IPS DF 6.9 (cell line): Measurements from ENCODE around the gene VDR.

Source experiments
- DNase-seq: peaks from one replicate; pipeline ENCODE4 v3.0.0-alpha.2; 2013; ENCODE audit warnings: low read depth, low spot score
- H3K27ac ChIP-seq: one replicate; pipeline ENCODE4 v1.5.1; 2013; ENCODE audit warnings: low read length, control low read depth
- H3K27me3 ChIP-seq: 2 replicates; pipeline ENCODE4 v1.6.1; 2013; ENCODE audit warnings: mild to moderate bottlenecking, low read length; ENCODE audit not compliant: control insufficient read depth, insufficient read depth
- H3K36me3 ChIP-seq: 2 replicates; pipeline ENCODE4 v1.6.1; 2013; ENCODE audit warnings: low read length; ENCODE audit not compliant: control insufficient read depth, insufficient read depth
- H3K4me1 ChIP-seq: 2 replicates; pipeline ENCODE4 v1.6.1; 2013; ENCODE audit warnings: low read length; ENCODE audit not compliant: control insufficient read depth, insufficient read depth
- H3K4me3 ChIP-seq: 2 replicates; pipeline ENCODE4 v1.5.1; 2013; ENCODE audit warnings: mild to moderate bottlenecking, low read length
- H3K9me3 ChIP-seq: 2 replicates; pipeline ENCODE4 v1.6.1; 2013; ENCODE audit warnings: low read length, inconsistent platforms; ENCODE audit not compliant: control insufficient read depth, insufficient read depth
- WGBS: extraction: QIAGEN DNeasy Blood & Tissue Kit; methylation state at CpG from one replicate; pipeline ENCODE4 v1.1.7; 2013; ENCODE audit warnings: mixed read lengths, missing lambda C conversion rate; ENCODE audit not compliant: insufficient read length, insufficient coverage; 5-methylcytosine and 5-hydroxymethylcytosine counted together

VDR gene

GRCh38 chr12:47874316-47874715, 30.5 kb downstream of the VDR start:
- WGBS = no CpG with 5 or more reads among the region's 5 CpGs

GRCh38 chr12:47870175-47870781, 34.5 kb downstream of the VDR start:
- no peak overlapping the region for H3K4me3 ChIP-seq
- WGBS = no CpG with 5 or more reads among the region's 6 CpGs
- no peaks in the 10 kb centered on the region for H3K27me3 ChIP-seq
- no peaks in the 10 kb centered on the region for H3K9me3 ChIP-seq
- H3K36me3 ChIP-seq = no peaks in the 10 kb centered on the region
- H3K27ac ChIP-seq = no peak overlapping the region
- no peaks in the 10 kb centered on the region for H3K4me1 ChIP-seq
- DNase-seq = peak; percentile 33

More at GRCh38 chr12:47874316-47874715, 30.5 kb downstream of the VDR start:
- Histone ChIP-seq H3K4me1 (no peaks in the 10 kb centered on the region), H3K9me3 (no peaks in the 10 kb centered on the region), H3K4me3 (no peak overlapping the region), H3K27me3 (no peaks in the 10 kb centered on the region), H3K27ac (no peak overlapping the region), H3K36me3 (no peaks in the 10 kb centered on the region)
- DNase-seq = no peak

GRCh38 chr12:47868552-47869031, 36.2 kb downstream of the VDR start:
- Histone ChIP-seq H3K4me1 (no peaks in the 10 kb centered on the region), H3K36me3 (no peaks in the 10 kb centered on the region), H3K9me3 (no peaks in the 10 kb centered on the region), H3K27me3 (no peaks in the 10 kb centered on the region), H3K4me3 (no peak overlapping the region), H3K27ac (no peak overlapping the region)
- DNase-seq = no peak
- no CpG with 5 or more reads among the region's 8 CpGs for WGBS

- no peaks in the 10 kb centered on the region for H3K4me1 ChIP-seq
- no peaks in the 10 kb centered on the region for H3K27me3 ChIP-seq
- no peak for DNase-seq
- no peak overlapping the region for H3K27ac ChIP-seq
- no peaks in the 10 kb centered on the region for H3K36me3 ChIP-seq
- no CpG with 5 or more reads among the region's 2 CpGs for WGBS
- no peak overlapping the region for H3K4me3 ChIP-seq
- H3K9me3 ChIP-seq = no peaks in the 10 kb centered on the region
These were observed 36.8 kb downstream of the VDR start for GRCh38 chr12:47868041-47868440.

GRCh38 chr12:47867495-47867941, 37.3 kb downstream of the VDR start:
- no peaks in the 10 kb centered on the region for H3K4me1 ChIP-seq
- no peak overlapping the region for H3K27ac ChIP-seq
- H3K27me3 ChIP-seq = no peaks in the 10 kb centered on the region
- no peaks in the 10 kb centered on the region for H3K9me3 ChIP-seq
- DNase-seq = no peak
- H3K4me3 ChIP-seq = no peak overlapping the region
- H3K36me3 ChIP-seq = no peaks in the 10 kb centered on the region
- no CpG with 5 or more reads among the region's 4 CpGs for WGBS

- WGBS = no CpG with 5 or more reads among the region's 14 CpGs
- H3K4me1 ChIP-seq = no peaks in the 10 kb centered on the region
- no peak for DNase-seq
- no peaks in the 10 kb centered on the region for H3K27me3 ChIP-seq
- H3K36me3 ChIP-seq = no peaks in the 10 kb centered on the region
- no peak overlapping the region for H3K27ac ChIP-seq
- H3K9me3 ChIP-seq = no peaks in the 10 kb centered on the region
- H3K4me3 ChIP-seq = no peak overlapping the region
These were observed 40.1 kb downstream of the VDR start for GRCh38 chr12:47864646-47865235.

GRCh38 chr12:47863985-47864384, 40.8 kb downstream of the VDR start:
- Histone ChIP-seq H3K36me3 (no peaks in the 10 kb centered on the region), H3K27ac (no peak overlapping the region), H3K9me3 (no peaks in the 10 kb centered on the region), H3K4me3 (no peak overlapping the region), H3K4me1 (no peaks in the 10 kb centered on the region), H3K27me3 (no peaks in the 10 kb centered on the region)
- no peak for DNase-seq
- no CpG with 5 or more reads among the region's 6 CpGs for WGBS

- no peaks in the 10 kb centered on the region for H3K36me3 ChIP-seq
- WGBS = no CpG with 5 or more reads among the region's 7 CpGs
- no peak for DNase-seq
These were observed 41.3 kb downstream of the VDR start for GRCh38 chr12:47863467-47863866.

GRCh38 chr12:47862881-47863280, 41.9 kb downstream of the VDR start:
- H3K27me3 ChIP-seq = no peaks in the 10 kb centered on the region
- H3K4me3 ChIP-seq = no peak overlapping the region; the same call in 1 of the 2 replicates
- no peak overlapping the region for H3K27ac ChIP-seq
- DNase-seq = no peak
- no CpG with 5 or more reads among the region's 7 CpGs for WGBS
- no peaks in the 10 kb centered on the region for H3K36me3 ChIP-seq
- no peaks in the 10 kb centered on the region for H3K9me3 ChIP-seq
- no peaks in the 10 kb centered on the region for H3K4me1 ChIP-seq

More at GRCh38 chr12:47863467-47863866, 41.3 kb downstream of the VDR start:
- Histone ChIP-seq H3K27ac (no peak overlapping the region), H3K9me3 (no peaks in the 10 kb centered on the region), H3K4me1 (no peaks in the 10 kb centered on the region), H3K4me3 (no peak overlapping the region), H3K27me3 (no peaks in the 10 kb centered on the region)

GRCh38 chr12:47862167-47862750, 42.5 kb downstream of the VDR start:
- no peaks in the 10 kb centered on the region for H3K4me1 ChIP-seq
- H3K9me3 ChIP-seq = no peaks in the 10 kb centered on the region
- no CpG with 5 or more reads among the region's 5 CpGs for WGBS
- DNase-seq = no peak
- no peaks in the 10 kb centered on the region for H3K36me3 ChIP-seq
- H3K4me3 ChIP-seq = no peak overlapping the region
- H3K27ac ChIP-seq = no peak overlapping the region
- no peaks in the 10 kb centered on the region for H3K27me3 ChIP-seq
